GM12878 (cell line): Measurements from ENCODE around the gene GPT2. TPM values are rescaled to one million over a fixed set of nuclear protein-coding genes. Genes with fewer than 3 reads are reported as not detected.
"Not testable (repeated sequence)": the region's sequence is repeated elsewhere in the genome, so short reads cannot be mapped to it uniquely, and the experiment has no call there.

Experiments used
- ATAC-seq: fragments of 200-7000 bp; cut with Tn5 transposase; 3 replicates; pipeline ENCODE4 v1.9.1; 2020; ENCODE audit warnings: mild to moderate bottlenecking, moderate library complexity
- BruUV-seq: library from RNA; stranded (reverse); fragments of 400-500 nt; replicated peaks from 2 replicates; lab custom pipeline; 2021; lab: Mats Ljungman, UMichigan
- CTCF ChIA-PET: fragments of 300-600 bp; sonication (Branson Sonifier 250); formaldehyde crosslinking; extraction: SDS; loops from one replicate; lab custom pipeline; 2021; ENCODE audit warnings: inconsistent platforms; lab: Yijun Ruan, JAX
- POLR2A ChIA-PET: fragments of 350-600 bp; formaldehyde crosslinking; extraction: SDS; loops from one replicate; lab custom pipeline; 2021; ENCODE audit warnings: inconsistent platforms; lab: Charles Lee
- RAD21 ChIA-PET: fragments of 300-600 bp; sonication (Branson Sonifier 250); formaldehyde crosslinking; loops from one replicate; lab custom pipeline; 2023; ENCODE audit warnings: antibody characterized with exemption; ENCODE audit not compliant: unreplicated experiment; lab: Charles Lee
- SMC1A ChIA-PET: fragments of 300-600 bp; sonication (Branson Sonifier 250); formaldehyde crosslinking; loops from one replicate; lab custom pipeline; 2023; ENCODE audit not compliant: unreplicated experiment, uncharacterized antibody; lab: Charles Lee
- DNase-seq: peaks from one replicate; pipeline ENCODE4 v3.0.0-alpha.2; 2011; ENCODE audit warnings: low read depth, low spot score
- FAIRE-seq: peaks from 3 replicates; lab custom pipeline; 2011; peaks lifted over from hg19 to GRCh38; lab: Jason Lieb, UNC
- H2AFZ ChIP-seq: 2 replicates; pipeline ENCODE4 v1.6.0; 2011; ENCODE audit warnings: low read depth, low read length, control low read depth; ENCODE audit not compliant: control insufficient read depth
- H3K27ac ChIP-seq: 2 replicates; pipeline ENCODE4 v1.5.1; 2011; ENCODE audit warnings: control low read depth; ENCODE audit not compliant: control insufficient read depth, insufficient read depth
- H3K27me3 ChIP-seq, 2 experiments: replicated peaks in 1 of 2; 2 replicates each; pipeline versions ENCODE4 v1.6.0 to v1.6.1; 2011; ENCODE audit warnings: low read length in 1 of 2; ENCODE audit not compliant: control insufficient read depth in 2 of 2, insufficient read depth in 2 of 2
- H3K36me3 ChIP-seq, 2 experiments: 2 replicates each; pipeline ENCODE4 v1.5.1; 2011; ENCODE audit warnings: low read length in 1 of 2; ENCODE audit not compliant: control insufficient read depth in 2 of 2, insufficient read depth in 2 of 2
- H3K4me1 ChIP-seq: 2 replicates; pipeline ENCODE4 v1.6.1; 2011; ENCODE audit warnings: mild to moderate bottlenecking, low read length, moderate library complexity, mixed read lengths; ENCODE audit not compliant: control insufficient read depth, insufficient read depth
- H3K4me2 ChIP-seq: 2 replicates; pipeline ENCODE4 v1.6.0; 2011; ENCODE audit warnings: control low read depth; ENCODE audit not compliant: control insufficient read depth, insufficient read depth
- H3K4me3 ChIP-seq: fragments of 200-600 bp; sonication (generic); 2 replicates; pipeline ENCODE4 v1.5.1; 2016
- H3K79me2 ChIP-seq: 2 replicates; pipeline ENCODE4 v1.6.0; 2011; ENCODE audit warnings: low read length; ENCODE audit not compliant: control insufficient read depth, insufficient read depth
- H3K9ac ChIP-seq: 2 replicates; pipeline ENCODE4 v1.8.0; 2011; ENCODE audit warnings: low read length, control low read depth, mixed read lengths; ENCODE audit not compliant: control insufficient read depth, insufficient read depth
- H3K9me3 ChIP-seq: replicated peaks from 3 replicates; pipeline ENCODE4 v1.5.1; 2011; ENCODE audit warnings: mild to moderate bottlenecking, low read length; ENCODE audit not compliant: control insufficient read depth, insufficient read depth
- H4K20me1 ChIP-seq: 2 replicates; pipeline ENCODE4 v1.6.0; 2011; ENCODE audit not compliant: control insufficient read depth, insufficient read depth
- GABPA ChIP-seq: IDR thresholded peaks from 2 replicates; pipeline ENCODE4 v1.6.1; 2014; ENCODE audit warnings: antibody characterized with exemption, low read depth, mild to moderate bottlenecking, inconsistent platforms
- WGBS: methylation state at CpG from one replicate; pipeline ENCODE4 v1.1.6; 2016; ENCODE audit warnings: low lambda C conversion rate; ENCODE audit not compliant: insufficient replicate concordance, insufficient coverage; ENCODE audit errors: missing lambda C conversion rate; 5-methylcytosine and 5-hydroxymethylcytosine counted together
- in situ Hi-C: fragments of 300-500 bp; cut with MboI; formaldehyde crosslinking; loops from 9 replicates; pipeline ENCODE4 v1.14.3; 2018; ENCODE audit warnings: mixed read lengths
- intact Hi-C: fragments of 100-400 bp; cut with micrococcal nuclease; formaldehyde crosslinking; loops from one replicate; pipeline ENCODE4 v1.14.2; 2022; ENCODE audit not compliant: unreplicated experiment
- polyA plus RNA-seq, 11 experiments: library from polyadenylated mRNA; depleted of rRNA in 4 of 11; unstranded in 6 of 11; stranded (reverse) in 5 of 11; fragments of >200 nt; fragmentation: Nextera tagmentation in 4 of 11; fragmentation: Illumina TruSeq in 1 of 11; extraction: Ambion mirVana in 4 of 11; extraction: Trizol in 1 of 11; gene quantifications; 1 replicate in 1 of 11; 2 replicates in 10 of 11; pipeline versions ENCODE4 v1.2.1 to v1.2.3, GENCODE V29; 2011 to 2016; ENCODE audit warnings: inconsistent platforms in 2 of 11, missing spikeins in 2 of 11, low read depth in 1 of 11
- total RNA-seq, 4 experiments: library from RNA; depleted of rRNA in 3 of 4; stranded (reverse); fragments of >200 nt in 3 of 4; fragmentation: Illumina TruSeq in 1 of 4; extraction: Trizol in 1 of 4; gene quantifications; 2 replicates each; pipeline versions ENCODE4 v1.2.1 to v1.2.3, GENCODE V29; 2013 to 2021
- TF ChIP-seq, protein P1 (sequence below): fragments of 450-650 bp; IDR thresholded peaks from 2 replicates; pipeline ENCODE4 v1.6.1; 2017; ENCODE audit warnings: mild to moderate bottlenecking, moderate library complexity
- TF ChIP-seq, protein P2 (sequence below): fragments of 150-350 bp; IDR thresholded peaks from 2 replicates; pipeline ENCODE4 v1.6.1; 2016; ENCODE audit warnings: low read depth, low read length
- TF ChIP-seq, protein P3 (sequence below): IDR thresholded peaks from 2 replicates; pipeline ENCODE4 v1.6.1; 2011; ENCODE audit warnings: mild to moderate bottlenecking, low read depth, low read length, moderate library complexity; ENCODE audit not compliant: insufficient replicate concordance

The GPT2 gene
- total and polyA plus RNA-seq, 10 of the 15 experiments (the other 5 are each of a cell fraction or from before 2014, with no cell fraction given): 0.45 to 9.9 (median 4.3) TPM

DNA sequence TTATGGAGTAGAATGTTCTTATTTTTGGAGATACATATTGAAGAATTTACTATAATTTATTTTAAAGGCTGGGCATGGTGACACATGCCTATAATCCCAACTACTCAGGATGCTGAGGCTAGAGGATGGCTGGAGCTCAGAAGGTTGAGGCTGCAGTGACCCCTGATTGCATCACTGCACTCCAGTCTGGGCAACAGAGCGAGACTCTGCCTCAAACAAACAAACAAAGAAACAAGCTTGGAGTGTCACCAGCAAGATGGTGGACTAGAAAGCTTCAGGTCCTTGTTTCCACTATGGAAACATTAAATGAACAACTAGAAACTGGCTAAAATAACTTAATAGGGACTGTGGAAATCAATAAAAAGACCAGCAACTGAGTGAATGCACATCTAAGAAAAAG lies 17.9 kb upstream of the GPT2 start:
- Histone ChIP-seq H3K9ac (no peak overlapping the region), H3K27me3 (no peaks in the 10 kb centered on the region), H3K4me3 (no peak overlapping the region), H2AFZ (no peak overlapping the region), H3K9me3 (no peaks in the 10 kb centered on the region; the same call in 2 of the 3 replicates), H3K4me2 (no peak overlapping the region), H3K27ac (no peak overlapping the region)
- no TSS peak for BruUV-seq
- ChIA-PET CTCF (interaction anchor here (1.2 to 4.9 kb wide), 2 partner anchors 14 to 20 kb away, joined by 3 to 54 read pairs; no protein-coding TSS in a partner anchor), SMC1A (interaction anchor here (1.1 to 1.5 kb wide), 2 partner anchors 12 to 42 kb away, joined by 3 read pairs; no protein-coding TSS in a partner anchor)
- FAIRE-seq: no peak
- in situ Hi-C loops (no loop called here), intact Hi-C loops (no loop called here)
- no peak for DNase-seq
- no peak for ATAC-seq
- 50% methylated on average over 1 of the region's 1 CpG for WGBS
- TF ChIP-seq, protein P1, sequence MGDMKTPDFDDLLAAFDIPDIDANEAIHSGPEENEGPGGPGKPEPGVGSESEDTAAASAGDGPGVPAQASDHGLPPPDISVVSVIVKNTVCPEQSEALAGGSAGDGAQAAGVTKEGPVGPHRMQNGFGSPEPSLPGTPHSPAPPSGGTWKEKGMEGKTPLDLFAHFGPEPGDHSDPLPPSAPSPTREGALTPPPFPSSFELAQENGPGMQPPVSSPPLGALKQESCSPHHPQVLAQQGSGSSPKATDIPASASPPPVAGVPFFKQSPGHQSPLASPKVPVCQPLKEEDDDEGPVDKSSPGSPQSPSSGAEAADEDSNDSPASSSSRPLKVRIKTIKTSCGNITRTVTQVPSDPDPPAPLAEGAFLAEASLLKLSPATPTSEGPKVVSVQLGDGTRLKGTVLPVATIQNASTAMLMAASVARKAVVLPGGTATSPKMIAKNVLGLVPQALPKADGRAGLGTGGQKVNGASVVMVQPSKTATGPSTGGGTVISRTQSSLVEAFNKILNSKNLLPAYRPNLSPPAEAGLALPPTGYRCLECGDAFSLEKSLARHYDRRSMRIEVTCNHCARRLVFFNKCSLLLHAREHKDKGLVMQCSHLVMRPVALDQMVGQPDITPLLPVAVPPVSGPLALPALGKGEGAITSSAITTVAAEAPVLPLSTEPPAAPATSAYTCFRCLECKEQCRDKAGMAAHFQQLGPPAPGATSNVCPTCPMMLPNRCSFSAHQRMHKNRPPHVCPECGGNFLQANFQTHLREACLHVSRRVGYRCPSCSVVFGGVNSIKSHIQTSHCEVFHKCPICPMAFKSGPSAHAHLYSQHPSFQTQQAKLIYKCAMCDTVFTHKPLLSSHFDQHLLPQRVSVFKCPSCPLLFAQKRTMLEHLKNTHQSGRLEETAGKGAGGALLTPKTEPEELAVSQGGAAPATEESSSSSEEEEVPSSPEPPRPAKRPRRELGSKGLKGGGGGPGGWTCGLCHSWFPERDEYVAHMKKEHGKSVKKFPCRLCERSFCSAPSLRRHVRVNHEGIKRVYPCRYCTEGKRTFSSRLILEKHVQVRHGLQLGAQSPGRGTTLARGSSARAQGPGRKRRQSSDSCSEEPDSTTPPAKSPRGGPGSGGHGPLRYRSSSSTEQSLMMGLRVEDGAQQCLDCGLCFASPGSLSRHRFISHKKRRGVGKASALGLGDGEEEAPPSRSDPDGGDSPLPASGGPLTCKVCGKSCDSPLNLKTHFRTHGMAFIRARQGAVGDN: no peak
- TF ChIP-seq, protein P2, sequence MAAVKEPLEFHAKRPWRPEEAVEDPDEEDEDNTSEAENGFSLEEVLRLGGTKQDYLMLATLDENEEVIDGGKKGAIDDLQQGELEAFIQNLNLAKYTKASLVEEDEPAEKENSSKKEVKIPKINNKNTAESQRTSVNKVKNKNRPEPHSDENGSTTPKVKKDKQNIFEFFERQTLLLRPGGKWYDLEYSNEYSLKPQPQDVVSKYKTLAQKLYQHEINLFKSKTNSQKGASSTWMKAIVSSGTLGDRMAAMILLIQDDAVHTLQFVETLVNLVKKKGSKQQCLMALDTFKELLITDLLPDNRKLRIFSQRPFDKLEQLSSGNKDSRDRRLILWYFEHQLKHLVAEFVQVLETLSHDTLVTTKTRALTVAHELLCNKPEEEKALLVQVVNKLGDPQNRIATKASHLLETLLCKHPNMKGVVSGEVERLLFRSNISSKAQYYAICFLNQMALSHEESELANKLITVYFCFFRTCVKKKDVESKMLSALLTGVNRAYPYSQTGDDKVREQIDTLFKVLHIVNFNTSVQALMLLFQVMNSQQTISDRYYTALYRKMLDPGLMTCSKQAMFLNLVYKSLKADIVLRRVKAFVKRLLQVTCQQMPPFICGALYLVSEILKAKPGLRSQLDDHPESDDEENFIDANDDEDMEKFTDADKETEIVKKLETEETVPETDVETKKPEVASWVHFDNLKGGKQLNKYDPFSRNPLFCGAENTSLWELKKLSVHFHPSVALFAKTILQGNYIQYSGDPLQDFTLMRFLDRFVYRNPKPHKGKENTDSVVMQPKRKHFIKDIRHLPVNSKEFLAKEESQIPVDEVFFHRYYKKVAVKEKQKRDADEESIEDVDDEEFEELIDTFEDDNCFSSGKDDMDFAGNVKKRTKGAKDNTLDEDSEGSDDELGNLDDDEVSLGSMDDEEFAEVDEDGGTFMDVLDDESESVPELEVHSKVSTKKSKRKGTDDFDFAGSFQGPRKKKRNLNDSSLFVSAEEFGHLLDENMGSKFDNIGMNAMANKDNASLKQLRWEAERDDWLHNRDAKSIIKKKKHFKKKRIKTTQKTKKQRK: no peak
- TF ChIP-seq GABPA: no peak
- TF ChIP-seq, protein P3, sequence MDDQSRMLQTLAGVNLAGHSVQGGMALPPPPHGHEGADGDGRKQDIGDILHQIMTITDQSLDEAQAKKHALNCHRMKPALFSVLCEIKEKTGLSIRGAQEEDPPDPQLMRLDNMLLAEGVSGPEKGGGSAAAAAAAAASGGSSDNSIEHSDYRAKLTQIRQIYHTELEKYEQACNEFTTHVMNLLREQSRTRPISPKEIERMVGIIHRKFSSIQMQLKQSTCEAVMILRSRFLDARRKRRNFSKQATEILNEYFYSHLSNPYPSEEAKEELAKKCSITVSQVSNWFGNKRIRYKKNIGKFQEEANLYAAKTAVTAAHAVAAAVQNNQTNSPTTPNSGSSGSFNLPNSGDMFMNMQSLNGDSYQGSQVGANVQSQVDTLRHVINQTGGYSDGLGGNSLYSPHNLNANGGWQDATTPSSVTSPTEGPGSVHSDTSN: no peak
- TF ChIP-seq, all 136 proteins: peak for 0
- Histone ChIP-seq H3K36me3 (no peaks in the 10 kb centered on the region), H3K4me1 (peaks cover 12% of the 10 kb centered on the region), H4K20me1 (no peaks in the 10 kb centered on the region), H3K79me2 (no peaks in the 10 kb centered on the region)
- RAD21 ChIA-PET: no interaction called here
- POLR2A ChIA-PET: interaction anchor here (0.6 kb wide), 2 partner anchors 1236 to 1761 kb away, joined by 4 read pairs; no protein-coding TSS in a partner anchor

DNA sequence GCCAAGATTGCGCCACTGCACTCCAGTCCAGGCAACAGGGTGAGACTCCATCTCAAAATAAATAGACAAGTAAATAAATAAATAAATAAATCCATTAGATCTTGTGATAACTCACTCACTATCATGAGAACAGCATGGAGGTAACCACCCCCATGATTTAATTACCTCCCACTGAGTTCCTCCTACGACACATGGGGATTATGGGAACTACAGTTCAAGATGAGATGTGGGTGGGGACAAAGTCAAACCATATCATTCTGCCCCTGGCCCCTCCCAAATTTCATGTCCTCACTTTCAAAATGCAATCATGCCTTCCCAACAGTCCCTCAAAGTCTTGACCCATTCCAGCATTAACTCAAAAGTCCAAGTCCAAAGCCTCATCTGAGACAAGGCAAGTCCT lies 16.7 kb upstream of the GPT2 start:
- H3K9ac ChIP-seq, H3K4me2 ChIP-seq, FAIRE-seq, ATAC-seq, H3K9me3 ChIP-seq, BruUV-seq, H2AFZ ChIP-seq, RAD21 ChIA-PET, intact Hi-C loops, H3K27ac ChIP-seq, DNase-seq, H3K36me3 ChIP-seq, H4K20me1 ChIP-seq, in situ Hi-C loops, H3K4me3 ChIP-seq, H3K79me2 ChIP-seq, H3K27me3 ChIP-seq, POLR2A ChIA-PET: not testable (repeated sequence)
- 40% methylated on average over 2 of the region's 2 CpGs for WGBS
- CTCF ChIA-PET: interaction anchor here (0.9 kb wide), 1 partner anchor 14 kb away, joined by 5 read pairs; no protein-coding TSS in a partner anchor
- H3K4me1 ChIP-seq: peaks cover 12% of the 10 kb centered on the region
- SMC1A ChIA-PET: interaction anchor here (0.8 kb wide), 1 partner anchor 13 kb away, joined by 3 read pairs; no protein-coding TSS in a partner anchor
